Subcutaneous abdominal adipose tissue (tissue), 5 donors: ENCODE data around the gene HEXA.
"Not testable (repeated sequence)": the region's sequence is repeated elsewhere in the genome, so short reads cannot be mapped to it uniquely, and the experiment has no call there.

Source experiments
- H3K27ac ChIP-seq: one replicate; pipeline ENCODE4 v1.7.0; 2013; ENCODE audit warnings: low read depth, mild to moderate bottlenecking, inconsistent platforms, low read length, moderate library complexity
- H3K27me3 ChIP-seq, 5 donors: one replicate each; pipeline ENCODE4 v1.7.0; 2013; ENCODE audit warnings: low read length in 5 of 5, inconsistent platforms in 1 of 5; ENCODE audit not compliant: control insufficient read depth in 5 of 5, insufficient read depth in 4 of 5
- H3K36me3 ChIP-seq, 5 donors: one replicate each; pipeline ENCODE4 v1.7.0; 2013; ENCODE audit warnings: low read length in 5 of 5; ENCODE audit not compliant: control insufficient read depth in 5 of 5, insufficient read depth in 5 of 5
- H3K4me1 ChIP-seq, 5 donors: one replicate each; pipeline ENCODE4 v1.7.0; 2013; ENCODE audit warnings: low read length in 5 of 5, mild to moderate bottlenecking in 3 of 5, moderate library complexity in 1 of 5; ENCODE audit not compliant: control insufficient read depth in 5 of 5, insufficient read depth in 5 of 5
- H3K4me3 ChIP-seq, 5 donors: one replicate each; pipeline ENCODE4 v1.7.0; 2013; ENCODE audit warnings: low read length in 5 of 5, low read depth in 1 of 5
- H3K9ac ChIP-seq, 5 donors: one replicate each; pipeline ENCODE4 v1.7.0; 2013; ENCODE audit warnings: low read length in 5 of 5, mild to moderate bottlenecking in 4 of 5, moderate library complexity in 3 of 5
- H3K9me3 ChIP-seq, 5 donors: one replicate each; pipeline ENCODE4 v1.7.0; 2013; ENCODE audit warnings: low read length in 5 of 5; ENCODE audit not compliant: control insufficient read depth in 5 of 5
- donor health status: healthy.
- donor health status: healthy.
- donor health status: healthy.
- donor health status: healthy.
- donor health status: healthy.

The HEXA gene

GRCh38 chr15:72375846-72376581 lies at the start of gene HEXA:
HEXA (minus strand) TSS chr15:72376014; CDS start chr15:72375972, 42 bp downstream.
- Histone ChIP-seq H3K9me3 (no peaks in the 10 kb centered on the region), H3K27me3 (no peaks in the 10 kb centered on the region), H3K4me3 (peak within 1 kb of the TSS; percentile 74 to 97 (median 89)), H3K27ac (peak within 1 kb of the TSS; percentile 84), H3K9ac (peak within 1 kb of the TSS; percentile 82 to 99 (median 92)), H3K36me3 (peaks cover 0 to 5% (median under 1%) of the 10 kb centered on the region in 5 donors), H3K4me1 (peaks cover 2 to 64% (median 39%) of the 10 kb centered on the region in 5 donors)

DNA sequence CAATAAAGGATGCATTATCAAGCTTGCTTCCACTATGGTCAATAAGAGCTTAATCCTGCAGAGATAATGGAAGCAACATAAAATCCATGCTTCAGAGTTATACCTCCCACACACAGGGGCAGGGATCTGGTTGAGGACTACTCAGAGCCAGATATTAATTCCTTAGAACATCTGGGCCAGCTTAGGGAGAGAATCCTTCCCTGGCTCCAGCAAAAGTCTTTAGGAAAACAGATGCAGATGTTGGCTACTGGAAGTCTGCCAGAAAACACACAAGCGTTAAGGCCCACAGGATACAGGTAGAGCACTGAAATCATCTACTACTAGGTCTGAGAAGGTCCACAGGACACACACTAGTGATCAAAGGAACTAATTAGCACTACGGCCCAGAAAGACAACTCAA lies 47.4 kb upstream of the HEXA start:
- H3K36me3 ChIP-seq, result no peaks in the 10 kb centered on the region

DNA sequence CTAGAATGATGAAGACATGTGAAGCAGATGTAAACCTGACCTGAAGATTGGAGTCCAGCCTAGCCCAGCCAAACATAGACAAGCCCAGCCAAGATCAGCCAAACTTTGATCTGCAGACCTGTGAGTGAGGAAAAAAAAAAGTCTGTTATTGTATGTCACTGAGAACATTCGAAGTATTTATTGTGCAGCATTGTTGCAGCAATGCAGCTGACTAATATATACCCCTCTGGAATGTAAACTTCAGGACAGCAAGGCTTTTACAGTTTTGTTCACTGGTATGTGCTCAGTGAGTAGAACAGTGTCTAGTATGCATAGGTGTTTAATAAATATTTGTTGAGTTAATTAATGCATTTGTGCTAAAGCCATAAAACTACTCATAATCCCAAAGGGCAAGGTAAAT lies 45.7 kb upstream of the HEXA start:
- Histone ChIP-seq H3K27me3 (no peaks in the 10 kb centered on the region), H3K36me3 (no peaks in the 10 kb centered on the region), H3K27ac (no peak overlapping the region), H3K4me1 (no peaks in the 10 kb centered on the region), H3K9ac (no peak overlapping the region), H3K4me3 (no peak overlapping the region), H3K9me3 (peaks cover 2 to 12% (median 10%) of the 10 kb centered on the region in 5 donors)

More for the DNA sequence above, 47.4 kb upstream of the HEXA start:
- Histone ChIP-seq H3K4me1 (no peaks in the 10 kb centered on the region), H3K4me3 (no peak overlapping the region), H3K9ac (no peak overlapping the region), H3K27me3 (no peaks in the 10 kb centered on the region), H3K27ac (no peak overlapping the region), H3K9me3 (peaks cover 2 to 21% (median 12%) of the 10 kb centered on the region in 5 donors)

DNA sequence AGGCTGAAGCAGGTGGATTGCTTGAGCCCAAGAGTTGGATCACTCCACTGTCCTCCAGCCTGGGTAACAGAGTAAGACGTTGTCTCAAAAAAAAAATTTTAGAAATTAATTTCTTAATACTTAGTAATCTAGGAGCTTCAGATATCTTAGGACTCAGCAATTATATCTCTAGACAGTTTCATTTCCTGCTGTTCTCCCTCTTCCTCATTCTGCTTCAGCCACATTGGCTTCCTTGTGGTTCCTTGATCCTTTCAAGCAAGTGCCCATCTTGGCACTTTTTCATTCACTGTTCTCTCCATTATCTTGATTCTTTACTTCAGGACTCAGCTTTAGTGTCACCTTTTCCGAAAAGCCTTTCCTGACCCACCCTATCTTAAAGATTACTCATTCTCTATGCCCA lies 44.8 kb upstream of the HEXA start:
- H3K36me3 ChIP-seq, result no peaks in the 10 kb centered on the region
- peaks cover 2 to 12% (median 10%) of the 10 kb centered on the region in 5 donors for H3K9me3 ChIP-seq
- H3K9ac ChIP-seq, result no peak overlapping the region
- no peaks in the 10 kb centered on the region for H3K4me1 ChIP-seq
- no peak overlapping the region for H3K4me3 ChIP-seq
- H3K27ac ChIP-seq, result no peak overlapping the region
- H3K27me3 ChIP-seq, result no peaks in the 10 kb centered on the region

DNA sequence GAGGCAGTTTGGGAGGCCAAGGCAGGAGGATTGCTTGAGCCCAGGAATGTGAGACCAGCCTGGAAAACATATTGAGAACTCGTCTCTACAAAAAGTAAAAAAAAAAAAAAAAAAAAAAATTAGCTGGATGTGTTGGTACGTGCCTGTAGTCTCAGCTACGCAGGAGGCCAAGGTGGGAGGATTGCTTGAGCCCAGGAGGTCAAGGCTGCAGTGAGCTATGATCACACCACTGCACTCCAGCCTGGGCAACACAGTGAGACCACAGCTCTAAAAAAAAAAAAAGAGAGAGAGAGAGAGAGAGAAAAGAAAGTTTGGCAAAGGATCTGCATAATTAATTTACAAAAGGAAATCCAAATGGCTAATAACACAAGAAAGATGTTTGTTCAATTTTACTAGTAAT lies 44.0 kb upstream of the HEXA start:
- not testable (repeated sequence) for H3K4me1 ChIP-seq, H3K27ac ChIP-seq, H3K9ac ChIP-seq

GRCh38 chr15:72415304-72415703 lies 39.5 kb upstream of the HEXA start:
- no peaks in the 10 kb centered on the region for H3K27me3 ChIP-seq
- no peak overlapping the region for H3K9ac ChIP-seq
- no peaks in the 10 kb centered on the region for H3K36me3 ChIP-seq
- no peak overlapping the region for H3K4me3 ChIP-seq
- H3K27ac ChIP-seq, result no peak overlapping the region
- no peaks in the 10 kb centered on the region for H3K4me1 ChIP-seq
- no peaks in the 10 kb centered on the region for H3K9me3 ChIP-seq

More for the DNA sequence above, 44.0 kb upstream of the HEXA start:
- H3K27me3 ChIP-seq, H3K4me3 ChIP-seq, H3K36me3 ChIP-seq: not testable (repeated sequence)
- peaks cover 0 to 11% (median 4%) of the 10 kb centered on the region in 5 donors for H3K9me3 ChIP-seq

DNA sequence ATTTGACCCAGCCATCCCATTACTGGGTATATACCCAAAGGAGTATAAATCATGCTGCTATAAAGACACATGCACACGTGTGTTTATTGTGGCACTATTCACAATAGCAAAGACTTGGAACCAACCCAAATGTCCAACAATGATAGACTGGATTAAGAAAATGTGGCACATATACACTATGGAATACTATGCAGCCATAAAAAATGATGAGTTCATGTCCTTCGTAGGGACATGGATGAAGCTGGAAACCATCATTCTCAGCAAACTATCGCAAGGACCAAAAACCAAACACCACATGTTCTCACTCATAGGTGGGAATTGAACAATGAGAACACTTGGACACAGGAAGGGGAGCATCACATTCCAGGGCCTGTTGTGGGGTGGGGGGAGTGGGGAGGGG lies 37.5 kb upstream of the HEXA start:
- H3K9me3 ChIP-seq, H3K4me1 ChIP-seq, H3K27ac ChIP-seq, H3K36me3 ChIP-seq, H3K9ac ChIP-seq, H3K4me3 ChIP-seq, H3K27me3 ChIP-seq: not testable (repeated sequence)

- Histone ChIP-seq H3K4me3 (no peak overlapping the region), H3K4me1 (no peaks in the 10 kb centered on the region), H3K27me3 (no peaks in the 10 kb centered on the region), H3K27ac (no peak overlapping the region), H3K36me3 (no peaks in the 10 kb centered on the region), H3K9me3 (no peaks in the 10 kb centered on the region), H3K9ac (no peak overlapping the region)
These were observed 35.7 kb upstream of the HEXA start for GRCh38 chr15:72411544-72411943.

- Histone ChIP-seq H3K4me3 (no peak overlapping the region), H3K36me3 (no peaks in the 10 kb centered on the region), H3K9ac (no peak overlapping the region), H3K27me3 (no peaks in the 10 kb centered on the region), H3K9me3 (no peaks in the 10 kb centered on the region), H3K4me1 (no peaks in the 10 kb centered on the region), H3K27ac (no peak overlapping the region)
These were observed 35.3 kb upstream of the HEXA start for GRCh38 chr15:72411111-72411510.

- H3K4me1 ChIP-seq, result no peaks in the 10 kb centered on the region
- no peak overlapping the region for H3K9ac ChIP-seq
- H3K27me3 ChIP-seq, result peaks cover 0 to 6% (median 4%) of the 10 kb centered on the region in 5 donors
- H3K27ac ChIP-seq, result no peak overlapping the region
- no peaks in the 10 kb centered on the region for H3K36me3 ChIP-seq
- H3K4me3 ChIP-seq, result no peak overlapping the region
- no peaks in the 10 kb centered on the region for H3K9me3 ChIP-seq
These were observed 31.1 kb upstream of the HEXA start for GRCh38 chr15:72406936-72407335.
